ENCODE results near the gene STIMATE.

STIMATE gene

DNA sequence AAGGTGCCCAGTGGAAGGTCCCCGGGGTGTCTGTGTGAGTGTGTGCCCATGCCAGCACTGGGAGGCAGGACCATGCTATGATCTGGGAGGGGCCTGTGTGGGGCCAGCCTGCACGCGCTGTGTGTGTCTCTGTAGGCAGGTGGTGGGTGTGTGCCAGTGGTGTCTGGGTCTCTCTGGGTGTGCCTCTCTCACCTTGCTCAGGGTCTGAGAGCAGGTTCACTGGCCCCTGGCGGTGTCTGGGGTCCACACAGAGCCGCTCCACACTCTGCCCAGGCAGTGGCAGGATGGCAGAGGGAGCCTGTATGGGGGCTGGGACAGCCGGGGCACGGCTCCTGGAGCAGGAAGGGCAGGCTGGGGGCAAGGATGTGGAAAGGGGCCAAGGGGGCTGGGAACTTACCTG, 79.5 kb downstream of the STIMATE start:
- TF ChIP-seq, protein P1, sequence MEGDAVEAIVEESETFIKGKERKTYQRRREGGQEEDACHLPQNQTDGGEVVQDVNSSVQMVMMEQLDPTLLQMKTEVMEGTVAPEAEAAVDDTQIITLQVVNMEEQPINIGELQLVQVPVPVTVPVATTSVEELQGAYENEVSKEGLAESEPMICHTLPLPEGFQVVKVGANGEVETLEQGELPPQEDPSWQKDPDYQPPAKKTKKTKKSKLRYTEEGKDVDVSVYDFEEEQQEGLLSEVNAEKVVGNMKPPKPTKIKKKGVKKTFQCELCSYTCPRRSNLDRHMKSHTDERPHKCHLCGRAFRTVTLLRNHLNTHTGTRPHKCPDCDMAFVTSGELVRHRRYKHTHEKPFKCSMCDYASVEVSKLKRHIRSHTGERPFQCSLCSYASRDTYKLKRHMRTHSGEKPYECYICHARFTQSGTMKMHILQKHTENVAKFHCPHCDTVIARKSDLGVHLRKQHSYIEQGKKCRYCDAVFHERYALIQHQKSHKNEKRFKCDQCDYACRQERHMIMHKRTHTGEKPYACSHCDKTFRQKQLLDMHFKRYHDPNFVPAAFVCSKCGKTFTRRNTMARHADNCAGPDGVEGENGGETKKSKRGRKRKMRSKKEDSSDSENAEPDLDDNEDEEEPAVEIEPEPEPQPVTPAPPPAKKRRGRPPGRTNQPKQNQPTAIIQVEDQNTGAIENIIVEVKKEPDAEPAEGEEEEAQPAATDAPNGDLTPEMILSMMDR (conservative IDR thresholded peaks at IDR 0.05), result no peak

DNA sequence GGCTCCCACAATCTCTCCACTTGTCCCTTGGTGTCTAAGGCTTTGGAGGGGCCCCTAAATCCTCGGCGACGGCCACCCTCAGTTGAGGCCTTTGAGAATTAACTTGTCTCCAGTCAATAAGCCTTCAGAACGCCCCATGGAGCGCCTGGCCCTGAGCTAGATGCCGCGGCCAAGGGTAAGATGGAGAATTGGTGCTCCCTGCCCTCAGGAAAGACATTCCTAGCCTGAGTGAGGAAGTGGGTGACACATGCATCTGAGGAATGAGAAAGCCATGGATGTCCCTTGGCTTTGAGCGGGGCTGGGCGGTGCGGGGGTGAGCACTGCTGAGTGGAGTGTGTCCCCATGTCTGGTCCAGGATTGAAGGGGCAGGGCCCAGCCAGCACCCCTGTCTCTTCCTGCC, 80.1 kb downstream of the STIMATE start:
- TF ChIP-seq, protein P1 (conservative IDR thresholded peaks at IDR 0.05), result no peak
- no peak overlapping the region for H3K27ac ChIP-seq

More for the DNA sequence above, 79.5 kb downstream of the STIMATE start:
- no peak overlapping the region for H3K27ac ChIP-seq

DNA sequence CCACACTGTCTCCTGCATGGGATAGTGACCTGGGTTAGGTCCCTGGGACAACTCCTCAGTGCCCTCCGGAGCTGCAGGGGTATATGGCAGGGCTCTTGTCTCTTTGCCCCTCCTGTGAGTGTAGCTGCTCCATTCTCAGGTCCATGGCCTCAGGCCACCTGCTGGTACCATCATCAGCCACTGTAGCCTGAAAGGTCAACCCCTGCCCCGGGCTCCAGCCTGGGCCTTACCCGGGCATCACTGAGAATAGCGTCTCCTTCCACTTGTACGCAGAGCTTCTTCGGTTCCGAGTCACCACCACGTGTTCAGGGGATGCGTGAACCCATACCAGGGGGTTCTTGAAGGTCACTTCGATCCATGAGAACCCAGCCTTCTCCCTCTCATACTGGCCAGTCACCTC, 80.7 kb downstream of the STIMATE start:
- no peak overlapping the region for H3K27ac ChIP-seq
- TF ChIP-seq, protein P1 (conservative IDR thresholded peaks at IDR 0.05), result no peak

DNA sequence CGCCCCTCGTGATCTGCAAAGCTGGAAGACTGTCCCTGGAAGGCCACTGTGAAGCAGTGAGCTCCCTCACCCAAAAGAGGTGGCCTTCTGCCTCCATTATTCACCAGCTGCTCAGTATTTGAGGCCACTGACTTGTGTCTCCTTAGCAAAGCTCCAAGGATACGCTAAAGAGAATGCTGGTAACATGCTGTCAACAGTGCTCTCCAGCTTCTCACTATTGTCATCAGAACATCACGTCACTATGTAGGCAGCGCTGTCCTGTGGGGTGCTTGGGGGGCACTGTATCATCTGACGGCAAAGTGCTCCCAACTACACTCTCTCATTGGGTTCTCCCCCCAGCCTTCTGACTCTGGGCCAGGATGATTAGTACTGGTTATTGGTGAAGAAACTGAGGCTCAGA, 81.1 kb downstream of the STIMATE start:
- TF ChIP-seq, protein P1 (conservative IDR thresholded peaks at IDR 0.05), result no peak
- no peak overlapping the region for H3K27ac ChIP-seq

DNA sequence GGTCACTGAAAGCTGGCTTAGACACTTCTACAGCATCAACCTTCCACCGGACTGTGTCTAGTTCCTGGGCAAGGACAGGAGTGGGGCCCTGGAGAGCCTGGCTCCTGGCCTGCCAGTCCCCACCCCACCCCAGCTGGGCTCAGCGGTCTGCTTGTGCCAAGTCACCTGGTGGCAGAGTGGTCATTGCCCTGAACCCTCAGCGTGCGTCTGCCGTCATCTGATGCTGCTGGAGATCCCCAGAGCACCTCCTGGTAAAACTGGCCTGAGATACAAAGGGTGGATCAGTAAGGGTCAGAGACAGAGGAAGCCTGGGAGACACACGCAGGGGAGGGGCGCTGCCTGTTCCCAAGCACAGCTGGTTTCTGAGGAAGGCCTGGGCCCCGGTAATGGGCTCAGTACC, 83.5 kb downstream of the STIMATE start:
- H3K27ac ChIP-seq, result no peak overlapping the region
- TF ChIP-seq, protein P1 (conservative IDR thresholded peaks at IDR 0.05), result no peak

DNA sequence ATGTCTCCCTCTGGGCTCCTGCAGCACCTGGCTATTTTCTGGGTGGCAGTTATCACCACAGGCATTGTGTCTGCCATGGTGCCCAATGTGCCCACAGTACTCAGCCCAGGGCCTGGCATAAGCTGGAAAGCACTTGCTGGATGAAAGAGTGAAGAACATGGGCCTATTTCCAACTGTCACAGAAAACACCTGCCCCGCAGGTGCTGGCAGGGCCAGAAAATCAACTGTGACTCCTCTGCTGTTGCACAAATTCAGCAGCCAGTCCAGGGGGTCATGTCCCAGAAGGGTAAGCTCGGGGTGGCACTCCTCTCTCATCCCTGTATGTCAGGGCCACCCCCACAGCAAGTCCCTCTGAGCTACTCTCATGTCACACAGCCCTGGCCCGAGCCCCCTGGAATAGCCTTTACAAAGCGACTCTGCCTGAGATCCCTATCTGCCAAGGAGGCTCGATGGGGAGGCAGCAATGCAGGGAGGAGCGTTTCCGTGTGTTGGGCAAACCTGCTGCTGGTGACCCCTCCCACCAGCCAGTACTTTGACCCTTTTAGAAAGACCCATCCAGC, 85.8 kb downstream of the STIMATE start:
- TF ChIP-seq, protein P1 (conservative IDR thresholded peaks at IDR 0.05), result no peak
- H3K27ac ChIP-seq, result no peak overlapping the region

DNA sequence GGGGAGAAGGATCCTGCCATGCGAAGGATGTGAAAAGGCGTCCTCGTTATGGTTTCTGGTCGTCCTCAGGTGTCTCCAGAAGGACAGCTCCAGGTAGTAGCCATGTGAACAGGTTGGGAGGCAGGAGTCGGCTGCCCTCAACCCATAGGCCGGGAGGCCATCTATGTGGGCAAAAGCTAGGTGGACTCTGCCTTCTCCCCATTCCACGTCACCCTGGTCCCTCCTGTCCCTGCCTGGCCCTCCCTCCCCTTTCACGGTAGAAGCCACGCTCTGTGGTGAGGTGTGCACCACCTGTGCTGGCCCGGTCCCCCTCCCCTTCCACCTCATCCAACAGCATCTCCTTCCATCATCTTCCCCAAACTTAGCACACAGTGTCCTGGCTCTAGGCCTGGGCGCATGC, 86.4 kb downstream of the STIMATE start:
- no peak overlapping the region for H3K27ac ChIP-seq
- TF ChIP-seq, protein P1 (conservative IDR thresholded peaks at IDR 0.05), result no peak

All from VCaP (cell line).